K562 (cell line): ENCODE results near the gene ZKSCAN3. TPM values are rescaled to one million over a fixed set of nuclear protein-coding genes. Genes with fewer than 3 reads are reported as not detected.
A peak's percentile ranks its signal among the peaks of the same experiment; 100 is the strongest.

Source experiments
- ARID1B ChIP-seq: fragments of 450-650 bp; IDR thresholded peaks from 2 replicates; pipeline ENCODE4 v1.6.1; 2016; ENCODE audit warnings: antibody characterized with exemption, mild to moderate bottlenecking, inconsistent platforms
- CEBPG ChIP-seq, 3 experiments: fragments of 200-800 bp in 1 of 3; sonication (Bioruptor generic) in 1 of 3; sonication (generic) in 1 of 3; formaldehyde crosslinking in 1 of 3; IDR thresholded peaks in 2 of 3; conservative IDR thresholded peaks in 1 of 3; 2 replicates each; pipeline versions ENCODE4 v1.6.1 to v1.8.0; 2016 to 2022; ENCODE audit warnings: missing compliant biosample characterization in 2 of 3, missing genetic modification characterization in 2 of 3, mild to moderate bottlenecking in 1 of 3, missing genetic modification reagents in 1 of 3
- EP300 ChIP-seq: IDR thresholded peaks from 2 replicates; pipeline ENCODE4 v1.6.1; 2012; ENCODE audit warnings: low read length, improper control_type of control experiment
- ETS2 ChIP-seq: IDR thresholded peaks from 2 replicates; pipeline ENCODE4 v1.6.1; 2016; ENCODE audit warnings: borderline replicate concordance, missing genetic modification characterization, mild to moderate bottlenecking, moderate library complexity, missing compliant biosample characterization; ENCODE audit not compliant: poor library complexity, severe bottlenecking
- HLTF ChIP-seq: fragments of 450-650 bp; IDR thresholded peaks from 2 replicates; pipeline ENCODE4 v1.6.1; 2016
- IRF2 ChIP-seq: sonication (generic); formaldehyde crosslinking; IDR thresholded peaks from 2 replicates; pipeline ENCODE4 v1.8.1; 2022; ENCODE audit warnings: mild to moderate bottlenecking, missing genetic modification reagents
- MEF2D ChIP-seq: conservative IDR thresholded peaks from 2 replicates; pipeline ENCODE4 v1.6.1; 2016; ENCODE audit warnings: low read depth, missing genetic modification characterization, missing compliant biosample characterization
- NFIC ChIP-seq: fragments of 450-650 bp; IDR thresholded peaks from 2 replicates; pipeline ENCODE4 v1.6.1; 2017; ENCODE audit warnings: mild to moderate bottlenecking, inconsistent platforms
- NFYB ChIP-seq: IDR thresholded peaks from 2 replicates; pipeline ENCODE4 v1.6.1; 2011; ENCODE audit warnings: mild to moderate bottlenecking, moderate library complexity; ENCODE audit not compliant: insufficient read length; ENCODE audit errors: extremely low read depth
- POLR3G ChIP-seq: IDR thresholded peaks from 2 replicates; pipeline ENCODE4 v1.6.1; 2011; ENCODE audit not compliant: insufficient read length, insufficient replicate concordance; ENCODE audit errors: extremely low read depth
- STAT5A ChIP-seq: IDR thresholded peaks from 2 replicates; pipeline ENCODE4 v1.6.1; 2012; ENCODE audit warnings: low read length, inconsistent platforms, borderline replicate concordance
- ZFX ChIP-seq: sonication (generic); formaldehyde crosslinking; IDR thresholded peaks from 2 replicates; pipeline ENCODE4 v1.8.0; 2022; ENCODE audit warnings: mild to moderate bottlenecking, missing genetic modification reagents, moderate library complexity
- ZNF134 ChIP-seq: fragments of 250-450 bp; sonication (Bioruptor Pico); conservative IDR thresholded peaks from 2 replicates; pipeline ENCODE4 v1.4.0; 2020
- ZNF253 ChIP-seq: fragments of 250-450 bp; sonication (Bioruptor Pico); conservative IDR thresholded peaks from 2 replicates; pipeline ENCODE4 v1.6.1; 2021; ENCODE audit warnings: mild to moderate bottlenecking
- ZNF717 ChIP-seq: fragments of 250-450 bp; sonication (Bioruptor Pico); IDR thresholded peaks from 2 replicates; pipeline ENCODE4 v1.5.0; 2021
- polyA plus RNA-seq, 8 experiments: library from polyadenylated mRNA; depleted of rRNA in 4 of 8; stranded (reverse) in 5 of 8; unstranded in 3 of 8; fragments of >200 nt; fragmentation: Nextera tagmentation in 2 of 8; fragmentation: Illumina TruSeq in 1 of 8; extraction: Ambion mirVana in 2 of 8; extraction: Trizol in 1 of 8; gene quantifications; 2 replicates each; pipeline versions ENCODE4 v1.2.1 to v1.2.3, GENCODE V29; 2011 to 2014; ENCODE audit warnings: inconsistent platforms in 1 of 8, missing spikeins in 1 of 8
- total RNA-seq, 7 experiments: library from RNA; depleted of rRNA in 6 of 7; stranded (reverse); fragments of >200 nt in 6 of 7; fragmentation: Illumina TruSeq in 2 of 7; extraction: Trizol in 2 of 7; gene quantifications; 2 replicates each; pipeline versions ENCODE4 v1.2.1 to v1.2.3, GENCODE V29; 2011 to 2021; ENCODE audit warnings: low replicate concordance in 1 of 7
- TF ChIP-seq, protein P1 (sequence below): sonication (generic); formaldehyde crosslinking; IDR thresholded peaks from 2 replicates; pipeline ENCODE4 v1.4.0; 2020; ENCODE audit warnings: mild to moderate bottlenecking, missing genetic modification reagents
- TF ChIP-seq, protein P2 (sequence below): fragments of 250-450 bp; sonication (Bioruptor Pico); IDR thresholded peaks from 2 replicates; pipeline ENCODE4 v1.5.0; 2022; ENCODE audit warnings: mild to moderate bottlenecking
- TF ChIP-seq, protein P3 (sequence below): fragments of 250-450 bp; sonication (Bioruptor Pico); IDR thresholded peaks from 2 replicates; pipeline ENCODE4 v1.4.0; 2020; ENCODE audit warnings: mild to moderate bottlenecking
- TF ChIP-seq, protein P4 (sequence below): IDR thresholded peaks from 2 replicates; pipeline ENCODE4 v1.6.1; 2011; ENCODE audit not compliant: insufficient read length; ENCODE audit errors: extremely low read depth
- TF ChIP-seq, protein P5 (sequence below): sonication (generic); formaldehyde crosslinking; IDR thresholded peaks from 2 replicates; pipeline ENCODE4 v1.5.0; 2020; ENCODE audit warnings: missing genetic modification reagents

The ZKSCAN3 gene
- total and polyA plus RNA-seq, 9 of the 15 experiments (the other 6 are each of a cell fraction or from before 2014, with no cell fraction given), result 3.0 to 12.4 (median 10.2) TPM

DNA sequence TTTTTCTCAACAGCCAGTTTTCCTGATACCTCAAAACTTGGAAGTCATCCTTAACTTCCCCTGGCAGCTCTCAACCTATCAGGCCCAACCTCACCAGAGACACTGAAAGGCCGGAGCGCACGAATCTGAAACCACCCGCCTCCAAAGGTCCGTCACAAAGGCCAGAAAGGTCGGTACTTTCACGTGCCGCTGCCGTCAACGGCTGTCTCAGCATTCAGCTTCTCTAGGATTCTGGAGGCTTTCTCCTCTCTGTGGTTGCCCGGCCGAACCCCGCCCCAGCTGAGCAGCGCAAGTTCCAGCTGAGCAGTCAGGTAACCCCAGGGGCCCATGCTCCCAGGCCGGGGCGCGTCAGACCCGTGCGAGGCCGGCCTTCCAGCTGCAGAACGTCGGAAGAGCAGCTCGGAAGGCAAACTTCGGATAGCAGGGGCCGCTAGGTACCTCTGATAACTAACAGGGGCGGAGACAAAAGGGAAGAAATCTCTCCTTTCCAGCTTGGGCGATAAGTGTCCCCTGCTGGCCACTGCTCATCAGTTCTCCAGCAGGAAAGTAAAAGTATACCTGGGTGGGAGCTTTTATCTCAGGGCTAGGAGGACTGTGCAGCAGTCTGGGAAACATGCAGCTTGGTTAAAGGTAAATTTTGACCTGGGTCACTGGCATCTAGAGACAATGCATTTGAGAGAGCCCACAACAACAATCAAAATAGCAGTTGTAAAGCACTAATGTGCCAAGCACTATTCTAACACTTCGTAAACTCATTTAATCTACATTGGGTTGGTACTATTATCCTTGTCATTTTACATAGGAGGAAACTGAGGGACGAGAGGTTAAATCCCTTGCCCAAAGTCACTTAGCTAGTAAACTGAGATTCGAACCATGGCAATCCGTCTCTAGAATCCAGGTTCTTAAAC is 33.7 kb downstream of the ZKSCAN3 start (continued):
- TF ChIP-seq, protein P1, sequence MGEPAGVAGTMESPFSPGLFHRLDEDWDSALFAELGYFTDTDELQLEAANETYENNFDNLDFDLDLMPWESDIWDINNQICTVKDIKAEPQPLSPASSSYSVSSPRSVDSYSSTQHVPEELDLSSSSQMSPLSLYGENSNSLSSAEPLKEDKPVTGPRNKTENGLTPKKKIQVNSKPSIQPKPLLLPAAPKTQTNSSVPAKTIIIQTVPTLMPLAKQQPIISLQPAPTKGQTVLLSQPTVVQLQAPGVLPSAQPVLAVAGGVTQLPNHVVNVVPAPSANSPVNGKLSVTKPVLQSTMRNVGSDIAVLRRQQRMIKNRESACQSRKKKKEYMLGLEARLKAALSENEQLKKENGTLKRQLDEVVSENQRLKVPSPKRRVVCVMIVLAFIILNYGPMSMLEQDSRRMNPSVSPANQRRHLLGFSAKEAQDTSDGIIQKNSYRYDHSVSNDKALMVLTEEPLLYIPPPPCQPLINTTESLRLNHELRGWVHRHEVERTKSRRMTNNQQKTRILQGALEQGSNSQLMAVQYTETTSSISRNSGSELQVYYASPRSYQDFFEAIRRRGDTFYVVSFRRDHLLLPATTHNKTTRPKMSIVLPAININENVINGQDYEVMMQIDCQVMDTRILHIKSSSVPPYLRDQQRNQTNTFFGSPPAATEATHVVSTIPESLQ (CRISPR knock-in tag), result 0 out of 2 replicates have a peak, but pooled peaks have one; percentile 29
- TF ChIP-seq, protein P2, sequence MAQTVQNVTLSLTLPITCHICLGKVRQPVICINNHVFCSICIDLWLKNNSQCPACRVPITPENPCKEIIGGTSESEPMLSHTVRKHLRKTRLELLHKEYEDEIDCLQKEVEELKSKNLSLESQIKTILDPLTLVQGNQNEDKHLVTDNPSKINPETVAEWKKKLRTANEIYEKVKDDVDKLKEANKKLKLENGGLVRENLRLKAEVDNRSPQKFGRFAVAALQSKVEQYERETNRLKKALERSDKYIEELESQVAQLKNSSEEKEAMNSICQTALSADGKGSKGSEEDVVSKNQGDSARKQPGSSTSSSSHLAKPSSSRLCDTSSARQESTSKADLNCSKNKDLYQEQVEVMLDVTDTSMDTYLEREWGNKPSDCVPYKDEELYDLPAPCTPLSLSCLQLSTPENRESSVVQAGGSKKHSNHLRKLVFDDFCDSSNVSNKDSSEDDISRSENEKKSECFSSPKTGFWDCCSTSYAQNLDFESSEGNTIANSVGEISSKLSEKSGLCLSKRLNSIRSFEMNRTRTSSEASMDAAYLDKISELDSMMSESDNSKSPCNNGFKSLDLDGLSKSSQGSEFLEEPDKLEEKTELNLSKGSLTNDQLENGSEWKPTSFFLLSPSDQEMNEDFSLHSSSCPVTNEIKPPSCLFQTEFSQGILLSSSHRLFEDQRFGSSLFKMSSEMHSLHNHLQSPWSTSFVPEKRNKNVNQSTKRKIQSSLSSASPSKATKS (CRISPR knock-in tag), result no peak
- TF ChIP-seq NFIC (0 out of 2 replicates have a peak, but pooled peaks have one; percentile 14), EP300 (peak; percentile 49; the same call in 1 of the 2 replicates), STAT5A (no peak), CEBPG (CRISPR knock-in tag; IDR thresholded peaks at IDR 0.05) (no peak), CEBPG (tag; conservative IDR thresholded peaks at IDR 0.05 in 1 of 2, IDR thresholded peaks at IDR 0.05 in 1 of 2) (no peak), ZNF253 (CRISPR knock-in tag) (no peak), NFYB (no peak), ZNF134 (CRISPR knock-in tag) (no peak), ETS2 (tag) (no peak), ARID1B (peak; percentile 57), HLTF (no peak), POLR3G (no peak), ZFX (CRISPR knock-in tag) (peak; percentile 75), MEF2D (tag) (no peak), ZNF717 (no peak), IRF2 (CRISPR knock-in tag) (no peak)
- TF ChIP-seq, protein P3, sequence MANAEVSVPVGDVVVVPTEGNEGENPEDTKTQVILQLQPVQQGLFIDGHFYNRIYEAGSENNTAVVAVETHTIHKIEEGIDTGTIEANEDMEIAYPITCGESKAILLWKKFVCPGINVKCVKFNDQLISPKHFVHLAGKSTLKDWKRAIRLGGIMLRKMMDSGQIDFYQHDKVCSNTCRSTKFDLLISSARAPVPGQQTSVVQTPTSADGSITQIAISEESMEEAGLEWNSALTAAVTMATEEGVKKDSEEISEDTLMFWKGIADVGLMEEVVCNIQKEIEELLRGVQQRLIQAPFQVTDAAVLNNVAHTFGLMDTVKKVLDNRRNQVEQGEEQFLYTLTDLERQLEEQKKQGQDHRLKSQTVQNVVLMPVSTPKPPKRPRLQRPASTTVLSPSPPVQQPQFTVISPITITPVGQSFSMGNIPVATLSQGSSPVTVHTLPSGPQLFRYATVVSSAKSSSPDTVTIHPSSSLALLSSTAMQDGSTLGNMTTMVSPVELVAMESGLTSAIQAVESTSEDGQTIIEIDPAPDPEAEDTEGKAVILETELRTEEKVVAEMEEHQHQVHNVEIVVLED (CRISPR knock-in tag), result 0 out of 2 replicates have a peak, but pooled peaks have one; percentile 38
- TF ChIP-seq, protein P4, sequence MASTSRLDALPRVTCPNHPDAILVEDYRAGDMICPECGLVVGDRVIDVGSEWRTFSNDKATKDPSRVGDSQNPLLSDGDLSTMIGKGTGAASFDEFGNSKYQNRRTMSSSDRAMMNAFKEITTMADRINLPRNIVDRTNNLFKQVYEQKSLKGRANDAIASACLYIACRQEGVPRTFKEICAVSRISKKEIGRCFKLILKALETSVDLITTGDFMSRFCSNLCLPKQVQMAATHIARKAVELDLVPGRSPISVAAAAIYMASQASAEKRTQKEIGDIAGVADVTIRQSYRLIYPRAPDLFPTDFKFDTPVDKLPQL, result no peak
- TF ChIP-seq, protein P5, sequence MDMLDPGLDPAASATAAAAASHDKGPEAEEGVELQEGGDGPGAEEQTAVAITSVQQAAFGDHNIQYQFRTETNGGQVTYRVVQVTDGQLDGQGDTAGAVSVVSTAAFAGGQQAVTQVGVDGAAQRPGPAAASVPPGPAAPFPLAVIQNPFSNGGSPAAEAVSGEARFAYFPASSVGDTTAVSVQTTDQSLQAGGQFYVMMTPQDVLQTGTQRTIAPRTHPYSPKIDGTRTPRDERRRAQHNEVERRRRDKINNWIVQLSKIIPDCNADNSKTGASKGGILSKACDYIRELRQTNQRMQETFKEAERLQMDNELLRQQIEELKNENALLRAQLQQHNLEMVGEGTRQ (CRISPR knock-in tag), result peak; percentile 56
